Thyroid gland (tissue), 4 donors: Measurements from ENCODE around the gene TMEM270.

Experiments
- CTCF ChIP-seq, 6 experiments: fragments of 200-600 bp in 3 of 6; fragments of 450-650 bp in 3 of 6; sonication (generic) in 3 of 6; IDR thresholded peaks; one replicate each; pipeline ENCODE4 v1.5.1; 2016 to 2019; ENCODE audit warnings: antibody characterized with exemption in 6 of 6, mild to moderate bottlenecking in 2 of 6, inconsistent platforms in 1 of 6, moderate library complexity in 1 of 6
- POLR2A ChIP-seq, 2 donors: fragments of 450-650 bp; IDR thresholded peaks; one replicate each; pipeline ENCODE4 v1.6.1; 2017; ENCODE audit warnings: antibody characterized with exemption in 2 of 2, mild to moderate bottlenecking in 2 of 2, moderate library complexity in 1 of 2

- TF ChIP-seq CTCF (IDR thresholded peaks at IDR 0.05) (no peak), POLR2A (IDR thresholded peaks at IDR 0.05) (no peak)
These were observed 19.9 kb downstream of the TMEM270 start for GRCh38 chr7:73880755-73881328.
